Measurements from ENCODE around the gene SLC26A3.

- TF ChIP-seq CTCF (IDR thresholded peaks at IDR 0.05; ENCODE audit: low read depth, low read length, missing input control): peak; percentile 69
- TF ChIP-seq RXRA (IDR thresholded peaks at IDR 0.05): peak; percentile 33 to 50
- peak; percentile 81 for TF ChIP-seq FOXA1 (IDR thresholded peaks at IDR 0.05)
- peak; percentile 75 for TF ChIP-seq SP1 (IDR thresholded peaks at IDR 0.05)
- TF ChIP-seq GABPA (IDR thresholded peaks at IDR 0.05 in 1 of 2, conservative IDR thresholded peaks at IDR 0.05 in 1 of 2): peak; percentile 77 to 97
- peak; percentile 83 to 84 for TF ChIP-seq RAD21 (IDR thresholded peaks at IDR 0.05)
- peak; percentile 82 for TF ChIP-seq YY1 (IDR thresholded peaks at IDR 0.05)
- TF ChIP-seq ATF3 (IDR thresholded peaks at IDR 0.05): no peak
- peak; percentile 84 for TF ChIP-seq MAX (IDR thresholded peaks at IDR 0.05)
- TF ChIP-seq REST (IDR thresholded peaks at IDR 0.05): peak; percentile 83
- TF ChIP-seq TAF1 (conservative IDR thresholded peaks at IDR 0.05): peak; percentile 17
- peak in 1 of 2 donors; percentile 14 for TF ChIP-seq JUND (IDR thresholded peaks at IDR 0.05)
- no peak for TF ChIP-seq ZBTB33 (IDR thresholded peaks at IDR 0.05)
- peak; percentile 26 to 27 for TF ChIP-seq HNF4A (conservative IDR thresholded peaks at IDR 0.05)
Measured at GRCh38 chr7:107743567-107744344, 59.3 kb downstream of the SLC26A3 start, which contains the start of gene CBLL1.
